ENCODE results near the gene ASB15. TPM values are rescaled to one million over a fixed set of nuclear protein-coding genes. Genes with fewer than 3 reads are reported as not detected.
A peak's percentile ranks its signal among the peaks of the same experiment; 100 is the strongest.
"Not testable (repeated sequence)": the region's sequence is repeated elsewhere in the genome, so short reads cannot be mapped to it uniquely, and the experiment has no call there.

Gene ASB15
- total RNA-seq, 1 donor: under 0.01 TPM

- DNase-seq (ENCODE audit: low read depth in 2 of 3, low spot score in 2 of 3): not testable (repeated sequence)
These were observed 32.5 kb downstream of the ASB15 start for GRCh38 chr7:123634011-123634573.

GRCh38 chr7:123635551-123636359 is 34.1 kb downstream of the ASB15 start:
- peak in 1 of 3 donors; percentile 28 for DNase-seq (ENCODE audit: low read depth in 2 of 3, low spot score in 2 of 3)

GRCh38 chr7:123637203-123637602 is 35.6 kb downstream of the ASB15 start:
- no peak for DNase-seq (ENCODE audit: low read depth in 2 of 3, low spot score in 2 of 3)

- DNase-seq (ENCODE audit: low read depth in 2 of 3, low spot score in 2 of 3): no peak
These were observed 36.3 kb downstream of the ASB15 start for GRCh38 chr7:123637878-123638277.

GRCh38 chr7:123639631-123640030 is 38.0 kb downstream of the ASB15 start:
- no peak for DNase-seq (ENCODE audit: low read depth in 2 of 3, low spot score in 2 of 3)

GRCh38 chr7:123640583-123640982 is 39.0 kb downstream of the ASB15 start:
- DNase-seq (ENCODE audit: low read depth in 2 of 3, low spot score in 2 of 3): no peak

GRCh38 chr7:123641901-123642300 is 40.3 kb downstream of the ASB15 start:
- DNase-seq (ENCODE audit: low read depth in 2 of 3, low spot score in 2 of 3): no peak

- no peak for DNase-seq (ENCODE audit: low read depth in 2 of 3, low spot score in 2 of 3)
These were observed 42.1 kb downstream of the ASB15 start for GRCh38 chr7:123643495-123644441.

- DNase-seq (ENCODE audit: low read depth in 2 of 3, low spot score in 2 of 3): no peak
These were observed 43.9 kb downstream of the ASB15 start for GRCh38 chr7:123645516-123645915.

- no peak for DNase-seq (ENCODE audit: low read depth in 2 of 3, low spot score in 2 of 3)
These were observed 45.6 kb downstream of the ASB15 start for GRCh38 chr7:123647106-123647730.

GRCh38 chr7:123649964-123650363 is 48.3 kb downstream of the ASB15 start:
- DNase-seq (ENCODE audit: low read depth in 2 of 3, low spot score in 2 of 3): no peak

- DNase-seq (ENCODE audit: low read depth in 2 of 3, low spot score in 2 of 3): no peak
These were observed 49.0 kb downstream of the ASB15 start for GRCh38 chr7:123650595-123650994.

GRCh38 chr7:123652406-123652805 is 50.8 kb downstream of the ASB15 start:
- DNase-seq (ENCODE audit: low read depth in 2 of 3, low spot score in 2 of 3): no peak

- no peak for DNase-seq (ENCODE audit: low read depth in 2 of 3, low spot score in 2 of 3)
These were observed 51.5 kb downstream of the ASB15 start for GRCh38 chr7:123653162-123653561.

- DNase-seq (ENCODE audit: low read depth in 2 of 3, low spot score in 2 of 3): no peak
These were observed 54.0 kb downstream of the ASB15 start, which contains the start of gene LMOD2 for GRCh38 chr7:123655614-123656013. Gene LMOD2 (plus strand): TSS chr7:123655866. CDS start chr7:123655964, 98 bp downstream.

GRCh38 chr7:123656544-123657303 is 55.1 kb downstream of the ASB15 start:
- DNase-seq (ENCODE audit: low read depth in 2 of 3, low spot score in 2 of 3): no peak

GRCh38 chr7:123657304-123657685 is 55.7 kb downstream of the ASB15 start:
- DNase-seq (ENCODE audit: low read depth in 2 of 3, low spot score in 2 of 3): no peak

GRCh38 chr7:123658023-123658422 is 56.4 kb downstream of the ASB15 start:
- DNase-seq (ENCODE audit: low read depth in 2 of 3, low spot score in 2 of 3): no peak

- no peak for DNase-seq (ENCODE audit: low read depth in 2 of 3, low spot score in 2 of 3)
These were observed 59.1 kb downstream of the ASB15 start for GRCh38 chr7:123660514-123661354.
